ENCODE measurements around the gene RINL.
"Not testable (repeated sequence)": the region's sequence is repeated elsewhere in the genome, so short reads cannot be mapped to it uniquely, and the experiment has no call there.

Gene RINL

GRCh38 chr19:38861368-38861767 lies 16.7 kb downstream of the RINL start:
- no peak overlapping the region for H3K4ac ChIP-seq (ENCODE audit: low read depth, low read length)
- H3K79me2 ChIP-seq (ENCODE audit: control insufficient read depth, insufficient read depth, low read length, poor library complexity), result no peaks in the 10 kb centered on the region
- H3K18ac ChIP-seq (ENCODE audit: low read length), result no peak overlapping the region
- H2BK120ac ChIP-seq (ENCODE audit: insufficient read depth, low read length, poor library complexity), result no peak overlapping the region
- no peak overlapping the region for H3K4me3 ChIP-seq (ENCODE audit: low read depth, low read length)
- no peaks in the 10 kb centered on the region for H3K27me3 ChIP-seq (ENCODE audit: insufficient read depth, low read length)
- no peak overlapping the region for H3K27ac ChIP-seq (ENCODE audit: low read depth, low read length)
- no peaks in the 10 kb centered on the region for H3K9me3 ChIP-seq (ENCODE audit: insufficient read depth, low read depth, low read length)
- no peak overlapping the region for H2AK5ac ChIP-seq (ENCODE audit: low read length)
- H3K9ac ChIP-seq (ENCODE audit: low read length), result no peak overlapping the region
- H4K8ac ChIP-seq (ENCODE audit: low read depth, low read length), result no peak overlapping the region
- peaks cover 4% of the 10 kb centered on the region for H3K79me1 ChIP-seq (ENCODE audit: low read length)
- no peak overlapping the region for H3K14ac ChIP-seq (ENCODE audit: low read length)
- H2AFZ ChIP-seq (ENCODE audit: insufficient read depth, low read length, poor library complexity), result no peak overlapping the region
- no peak overlapping the region for H2BK12ac ChIP-seq (ENCODE audit: low read length)
- no peaks in the 10 kb centered on the region for H3K36me3 ChIP-seq (ENCODE audit: control insufficient read depth in 1 of 2, insufficient read depth in 2 of 2, low read length in 2 of 2)
- H4K91ac ChIP-seq (ENCODE audit: low read depth, low read length), result no peak overlapping the region
- WGBS (ENCODE audit: extremely low coverage, insufficient coverage, insufficient read length), result no CpG with 5 or more reads among the region's 3 CpGs
- no peak overlapping the region for H4K12ac ChIP-seq (ENCODE audit: low read depth, low read length)
- no peak for DNase-seq
- H2BK5ac ChIP-seq (ENCODE audit: low read depth, low read length, poor library complexity), result no peak overlapping the region
- H3K4me2 ChIP-seq (ENCODE audit: low read length), result no peak overlapping the region
- no peak overlapping the region for H3K23ac ChIP-seq (ENCODE audit: low read length)
- peaks cover 18 to 20% of the 10 kb centered on the region in 2 experiments for H3K4me1 ChIP-seq (ENCODE audit: control insufficient read depth in 1 of 2, insufficient read depth in 2 of 2, low read length in 2 of 2)

GRCh38 chr19:38859631-38860204 lies 18.4 kb downstream of the RINL start:
- not testable (repeated sequence) for H3K79me2 ChIP-seq (ENCODE audit: control insufficient read depth, insufficient read depth, low read length, poor library complexity); H3K9ac ChIP-seq (ENCODE audit: low read length); H2AFZ ChIP-seq (ENCODE audit: insufficient read depth, low read length, poor library complexity); H4K91ac ChIP-seq (ENCODE audit: low read depth, low read length); H2BK120ac ChIP-seq (ENCODE audit: insufficient read depth, low read length, poor library complexity); H4K8ac ChIP-seq (ENCODE audit: low read depth, low read length); H3K4ac ChIP-seq (ENCODE audit: low read depth, low read length); H3K27me3 ChIP-seq (ENCODE audit: insufficient read depth, low read length); H2AK5ac ChIP-seq (ENCODE audit: low read length); H3K27ac ChIP-seq (ENCODE audit: low read depth, low read length); H4K12ac ChIP-seq (ENCODE audit: low read depth, low read length); H3K4me3 ChIP-seq (ENCODE audit: low read depth, low read length); H3K4me2 ChIP-seq (ENCODE audit: low read length); H3K9me3 ChIP-seq (ENCODE audit: insufficient read depth, low read depth, low read length); H3K23ac ChIP-seq (ENCODE audit: low read length); H3K36me3 ChIP-seq (ENCODE audit: control insufficient read depth in 1 of 2, insufficient read depth in 2 of 2, low read length in 2 of 2); H3K18ac ChIP-seq (ENCODE audit: low read length); H3K14ac ChIP-seq (ENCODE audit: low read length); H3K79me1 ChIP-seq (ENCODE audit: low read length)
- Histone ChIP-seq H3K4me1 (ENCODE audit: control insufficient read depth in 1 of 2, insufficient read depth in 2 of 2, low read length in 2 of 2) (peaks cover 18 to 20% of the 10 kb centered on the region in 2 experiments), H2BK5ac (ENCODE audit: low read depth, low read length, poor library complexity) (peak overlapping the region; percentile 53), H2BK12ac (ENCODE audit: low read length) (peak overlapping the region; percentile 35)
- peak in 1 of 2 donors; percentile 40 for DNase-seq
- WGBS (ENCODE audit: extremely low coverage, insufficient coverage, insufficient read length), result no CpG with 5 or more reads among the region's 21 CpGs

GRCh38 chr19:38856813-38857212 lies 21.3 kb downstream of the RINL start:
- Histone ChIP-seq H2BK12ac (ENCODE audit: low read length) (peak overlapping the region; percentile 70), H3K4ac (ENCODE audit: low read depth, low read length) (no peak overlapping the region), H4K91ac (ENCODE audit: low read depth, low read length) (peak overlapping the region; percentile 42), H2AK5ac (ENCODE audit: low read length) (no peak overlapping the region), H2BK120ac (ENCODE audit: insufficient read depth, low read length, poor library complexity) (no peak overlapping the region), H3K4me1 (ENCODE audit: control insufficient read depth in 1 of 2, insufficient read depth in 2 of 2, low read length in 2 of 2) (peaks cover 23 to 25% of the 10 kb centered on the region in 2 experiments), H3K18ac (ENCODE audit: low read length) (no peak overlapping the region), H3K23ac (ENCODE audit: low read length) (no peak overlapping the region), H3K79me1 (ENCODE audit: low read length) (peaks cover 14% of the 10 kb centered on the region), H4K8ac (ENCODE audit: low read depth, low read length) (peak overlapping the region; percentile 37), H3K36me3 (ENCODE audit: control insufficient read depth in 1 of 2, insufficient read depth in 2 of 2, low read length in 2 of 2) (no peaks in the 10 kb centered on the region), H3K79me2 (ENCODE audit: control insufficient read depth, insufficient read depth, low read length, poor library complexity) (peaks cover 6% of the 10 kb centered on the region), H3K14ac (ENCODE audit: low read length) (no peak overlapping the region), H3K27ac (ENCODE audit: low read depth, low read length) (peak overlapping the region; percentile 79), H3K4me2 (ENCODE audit: low read length) (no peak overlapping the region), H3K9ac (ENCODE audit: low read length) (no peak overlapping the region), H3K9me3 (ENCODE audit: insufficient read depth, low read depth, low read length) (peaks cover 3% of the 10 kb centered on the region), H2AFZ (ENCODE audit: insufficient read depth, low read length, poor library complexity) (no peak overlapping the region), H3K4me3 (ENCODE audit: low read depth, low read length) (no peak overlapping the region), H3K27me3 (ENCODE audit: insufficient read depth, low read length) (no peaks in the 10 kb centered on the region), H2BK5ac (ENCODE audit: low read depth, low read length, poor library complexity) (no peak overlapping the region), H4K12ac (ENCODE audit: low read depth, low read length) (no peak overlapping the region)
- DNase-seq, result no peak
- WGBS (ENCODE audit: extremely low coverage, insufficient coverage, insufficient read length), result no CpG with 5 or more reads among the region's 3 CpGs

GRCh38 chr19:38855751-38856150 lies 22.3 kb downstream of the RINL start:
- not testable (repeated sequence) for H3K4me3 ChIP-seq (ENCODE audit: low read depth, low read length); H3K27me3 ChIP-seq (ENCODE audit: insufficient read depth, low read length); H2AK5ac ChIP-seq (ENCODE audit: low read length); H3K18ac ChIP-seq (ENCODE audit: low read length); H2BK12ac ChIP-seq (ENCODE audit: low read length); H3K27ac ChIP-seq (ENCODE audit: low read depth, low read length); H4K12ac ChIP-seq (ENCODE audit: low read depth, low read length); H2AFZ ChIP-seq (ENCODE audit: insufficient read depth, low read length, poor library complexity); H3K23ac ChIP-seq (ENCODE audit: low read length); H3K79me2 ChIP-seq (ENCODE audit: control insufficient read depth, insufficient read depth, low read length, poor library complexity); H4K91ac ChIP-seq (ENCODE audit: low read depth, low read length); H3K9ac ChIP-seq (ENCODE audit: low read length); H4K8ac ChIP-seq (ENCODE audit: low read depth, low read length); H2BK120ac ChIP-seq (ENCODE audit: insufficient read depth, low read length, poor library complexity); H3K36me3 ChIP-seq (ENCODE audit: control insufficient read depth in 1 of 2, insufficient read depth in 2 of 2, low read length in 2 of 2); H3K4ac ChIP-seq (ENCODE audit: low read depth, low read length); H3K14ac ChIP-seq (ENCODE audit: low read length); DNase-seq; H2BK5ac ChIP-seq (ENCODE audit: low read depth, low read length, poor library complexity); H3K4me2 ChIP-seq (ENCODE audit: low read length); H3K9me3 ChIP-seq (ENCODE audit: insufficient read depth, low read depth, low read length)
- Histone ChIP-seq H3K79me1 (ENCODE audit: low read length) (peaks cover 23% of the 10 kb centered on the region), H3K4me1 (ENCODE audit: control insufficient read depth in 1 of 2, insufficient read depth in 2 of 2, low read length in 2 of 2) (peaks cover 31 to 34% of the 10 kb centered on the region in 2 experiments)
- WGBS (ENCODE audit: extremely low coverage, insufficient coverage, insufficient read length), result no CpG with 5 or more reads among the region's 37 CpGs
